ENCODE data around the gene FCRL1. TPM values are rescaled to one million over a fixed set of nuclear protein-coding genes. Genes with fewer than 3 reads are reported as not detected.

Gene FCRL1
- total RNA-seq: not detected

- no peak for DNase-seq (ENCODE audit: low spot score)
These were observed at the start of gene FCRL1 for GRCh38 chr1:157819896-157820295. TSS of gene FCRL1 (minus strand) at chr1:157820120. CDS start at chr1:157820037, 83 bp downstream.

- DNase-seq (ENCODE audit: low spot score): no peak
These were observed 48.7 kb upstream of the FCRL1 start for GRCh38 chr1:157868654-157869053.

GRCh38 chr1:157862114-157863070 lies 42.5 kb upstream of the FCRL1 start:
- no peak for DNase-seq (ENCODE audit: low spot score)

- no peak for DNase-seq (ENCODE audit: low spot score)
These were observed 36.6 kb upstream of the FCRL1 start for GRCh38 chr1:157856538-157856937.

DNA sequence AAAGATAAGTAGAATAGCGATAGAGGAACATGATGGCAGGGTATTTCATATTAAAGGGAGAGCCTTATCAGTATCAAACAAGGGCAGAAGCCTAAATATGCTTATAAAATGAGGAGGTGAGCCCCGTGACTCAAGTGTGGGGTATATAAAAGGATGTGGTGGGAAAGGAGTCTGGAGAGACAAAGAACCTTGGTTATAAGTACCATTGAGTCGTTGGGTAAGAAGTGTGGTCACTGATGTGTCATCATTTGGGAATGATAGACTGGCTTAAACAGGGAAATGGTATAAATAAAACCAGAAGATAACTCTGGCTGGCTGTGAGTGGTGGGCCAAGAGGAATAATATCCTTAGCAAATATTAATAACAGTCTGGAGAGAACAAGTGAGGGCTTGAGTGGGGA lies 32.6 kb upstream of the FCRL1 start:
- no peak for DNase-seq (ENCODE audit: low spot score)

DNA sequence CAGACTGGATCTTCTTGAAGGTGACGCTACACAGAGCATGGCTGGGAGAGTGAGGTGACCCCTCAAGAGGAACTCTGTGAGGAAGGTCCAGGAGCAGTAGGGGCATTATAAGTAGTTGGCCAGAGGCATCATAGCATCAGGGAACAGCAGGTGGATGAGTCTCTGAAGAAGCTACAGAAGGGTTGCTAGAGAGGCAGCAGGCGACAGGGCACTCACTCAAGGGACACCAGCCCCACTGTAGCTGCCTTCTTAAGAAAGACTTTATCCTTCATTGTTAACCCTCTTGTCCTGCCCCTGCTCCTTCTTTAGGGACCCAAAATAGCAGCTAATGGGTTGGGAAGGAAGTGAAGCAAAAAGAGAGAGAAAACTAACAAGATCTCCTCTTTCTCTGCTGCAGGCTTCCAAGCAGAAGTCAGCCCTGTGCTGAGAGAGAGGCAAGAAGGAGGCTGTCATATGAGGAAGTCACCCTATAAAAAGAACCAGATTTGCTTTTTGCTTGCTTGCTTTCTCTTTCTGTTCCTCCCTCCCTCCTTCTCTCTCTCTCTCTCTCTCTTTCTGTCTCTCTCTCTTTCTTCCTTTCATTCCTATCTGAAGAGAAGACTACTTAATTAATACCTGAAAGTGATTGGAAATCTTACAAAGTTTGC lies 29.4 kb upstream of the FCRL1 start:
- no peak for DNase-seq (ENCODE audit: low spot score)

DNA sequence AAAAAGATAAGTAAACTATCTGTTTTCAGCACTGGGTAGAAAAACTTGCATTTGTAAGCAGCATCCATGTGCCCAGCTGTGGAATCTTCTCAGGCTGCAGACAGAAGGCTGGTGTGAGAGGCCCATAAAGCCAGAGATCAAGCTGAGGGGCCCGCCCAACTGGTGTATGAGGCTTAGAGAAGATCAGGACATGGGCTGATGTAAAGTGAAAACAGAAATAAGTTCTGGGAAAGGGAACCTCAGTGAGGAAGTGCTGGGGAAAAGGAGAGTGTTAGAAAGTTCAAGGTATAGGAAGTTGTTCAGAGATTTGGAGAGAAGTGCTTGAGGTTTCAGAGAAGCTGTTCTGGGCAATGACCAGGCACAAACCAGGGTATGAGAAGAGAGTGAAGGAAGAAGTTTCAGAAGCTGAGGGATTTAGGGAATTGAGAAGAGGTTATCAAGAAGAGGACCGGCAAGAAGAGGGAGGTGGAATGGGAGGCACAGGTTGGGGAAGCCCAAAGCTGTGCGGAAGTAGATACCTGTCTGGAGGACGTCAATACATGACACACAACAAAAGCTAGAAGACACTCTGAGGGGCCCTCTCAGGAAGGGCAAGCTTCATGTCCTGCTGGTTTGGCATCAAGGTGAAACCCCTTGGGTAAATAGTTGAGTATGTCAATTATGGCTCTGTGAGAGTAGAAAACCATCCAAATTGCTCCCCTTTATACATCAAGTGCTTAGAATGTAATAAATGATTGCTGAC lies 24.3 kb upstream of the FCRL1 start:
- no peak for DNase-seq (ENCODE audit: low spot score)

GRCh38 chr1:157842939-157843338 lies 23.0 kb upstream of the FCRL1 start:
- no peak for DNase-seq (ENCODE audit: low spot score)

DNA sequence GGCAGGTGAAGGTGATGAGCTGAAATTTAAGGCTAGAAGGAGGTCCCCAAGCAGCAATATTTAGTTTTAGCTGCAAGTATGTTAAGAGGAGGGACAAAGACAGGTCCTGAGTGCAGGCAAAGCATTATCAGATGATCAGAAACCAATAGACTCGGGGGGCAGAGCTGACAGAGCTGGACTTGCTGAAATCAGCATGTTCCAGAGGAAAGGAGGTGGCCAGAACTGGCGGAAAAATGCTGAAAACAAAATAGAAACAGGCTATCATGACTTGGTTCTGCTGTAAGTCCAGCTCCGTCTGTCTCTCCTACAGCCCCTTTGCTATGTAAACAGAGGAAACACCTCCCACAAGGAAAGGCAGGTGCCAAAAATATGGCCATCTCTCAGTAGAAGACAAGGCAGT lies 21.8 kb upstream of the FCRL1 start, which contains the start of gene CD5L:
CD5L (minus strand) TSS at position 101 of the 400 bp plus-strand sequence. CDS start 107 bp downstream, outside the sequence.
- DNase-seq (ENCODE audit: low spot score): no peak

DNA sequence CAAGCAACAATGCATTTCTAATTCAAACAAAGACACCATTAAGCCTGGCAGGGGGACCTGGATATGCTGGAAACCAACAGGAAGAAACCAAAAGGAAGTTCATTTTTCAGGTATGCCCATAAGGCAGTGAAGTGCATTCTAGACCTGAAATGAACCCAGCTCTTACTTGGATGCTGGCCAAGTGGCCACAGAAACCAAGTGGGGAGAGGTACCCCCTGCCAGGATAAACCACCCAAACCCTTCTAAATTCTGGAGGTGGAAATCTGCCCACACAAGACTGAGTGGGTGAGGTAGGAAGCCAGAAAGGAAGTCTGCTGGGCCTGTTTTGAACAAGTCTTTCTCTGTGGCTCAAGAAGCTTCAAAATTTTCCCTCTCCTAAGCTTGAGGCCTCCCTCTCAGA lies 19.0 kb upstream of the FCRL1 start:
- no peak for DNase-seq (ENCODE audit: low spot score)

DNA sequence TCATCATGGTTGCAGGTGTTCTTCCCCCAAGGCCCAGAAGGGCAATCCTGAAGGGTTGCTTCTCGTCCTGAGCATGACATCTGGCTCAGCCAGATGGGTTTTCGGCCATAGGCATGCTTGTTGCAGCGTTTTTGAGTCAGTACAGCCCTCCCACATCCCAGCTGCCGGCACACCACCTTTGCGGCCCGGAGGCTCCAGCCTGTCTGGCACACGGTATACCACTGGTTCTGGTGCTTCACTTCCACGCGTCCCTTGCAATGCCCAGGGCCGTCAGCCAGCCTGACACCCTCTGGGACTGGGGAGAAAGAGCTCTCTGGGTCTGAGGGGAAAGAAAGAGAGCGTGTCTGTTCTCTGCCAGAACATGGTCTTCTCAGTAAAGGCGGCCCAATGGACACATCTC lies 14.5 kb upstream of the FCRL1 start:
- no peak for DNase-seq (ENCODE audit: low spot score)

DNA sequence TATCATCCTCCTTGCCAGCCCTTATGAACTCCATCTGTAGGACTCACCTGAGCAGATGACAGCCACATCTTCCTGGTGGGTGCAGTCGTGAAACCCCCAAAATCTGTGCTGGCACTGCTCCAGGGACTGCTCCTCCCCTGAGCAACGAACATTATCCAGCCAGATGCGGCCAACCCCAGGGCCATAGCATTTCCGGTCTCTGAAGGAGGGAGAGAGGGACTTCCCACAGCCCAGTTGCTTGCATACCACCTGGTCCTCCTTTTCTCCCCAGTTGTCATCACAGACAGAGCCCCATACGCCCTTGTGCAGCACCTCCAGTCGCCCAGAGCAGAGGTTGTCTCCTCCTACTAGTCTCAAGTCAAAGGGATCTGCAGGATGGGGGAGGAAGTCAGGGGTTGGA lies 13.2 kb upstream of the FCRL1 start:
- no peak for DNase-seq (ENCODE audit: low spot score)

GRCh38 chr1:157831968-157832626 lies 12.2 kb upstream of the FCRL1 start:
- no peak for DNase-seq (ENCODE audit: low spot score)

DNA sequence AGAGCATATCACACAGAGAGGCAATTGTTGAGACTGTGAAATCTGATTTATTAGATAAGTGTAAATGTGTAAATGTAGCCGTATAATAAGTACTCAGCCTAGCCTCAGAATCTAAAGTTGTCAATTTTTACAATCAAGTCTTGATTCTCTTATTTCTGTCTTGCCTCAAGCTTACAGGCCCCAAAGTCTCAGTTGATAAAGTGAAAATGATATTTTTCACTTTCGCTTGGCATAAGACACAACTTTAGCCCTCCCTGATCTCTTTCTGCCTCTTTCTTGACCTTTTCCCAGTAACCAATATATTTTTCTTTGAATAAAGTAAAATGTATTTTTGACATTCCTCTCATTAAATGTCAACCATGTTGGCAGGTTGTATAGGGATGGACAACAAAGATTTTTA lies 11.0 kb upstream of the FCRL1 start:
- no peak for DNase-seq (ENCODE audit: low spot score)

- no peak for DNase-seq (ENCODE audit: low spot score)
These were observed 9.8 kb upstream of the FCRL1 start for GRCh38 chr1:157829711-157830110.

DNA sequence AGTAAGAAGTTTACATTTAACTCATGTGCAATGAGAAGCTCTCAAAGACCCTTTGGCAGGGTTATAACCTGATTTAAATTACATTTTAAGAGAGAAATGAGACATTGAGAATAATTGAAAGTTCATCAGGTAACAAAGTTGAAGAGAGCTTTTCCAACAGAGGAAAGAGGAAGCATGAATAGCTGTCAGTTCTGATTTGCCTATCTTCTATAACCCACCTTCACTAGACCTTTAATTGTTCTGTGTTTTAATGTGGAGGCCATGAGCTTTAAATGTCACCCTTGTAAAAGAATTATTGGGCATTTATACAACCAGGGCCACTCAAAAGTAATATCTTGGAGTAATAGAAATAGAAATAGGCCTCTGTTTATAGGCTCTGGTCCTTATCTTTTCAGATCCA lies 9.3 kb upstream of the FCRL1 start:
- no peak for DNase-seq (ENCODE audit: low spot score)

DNA sequence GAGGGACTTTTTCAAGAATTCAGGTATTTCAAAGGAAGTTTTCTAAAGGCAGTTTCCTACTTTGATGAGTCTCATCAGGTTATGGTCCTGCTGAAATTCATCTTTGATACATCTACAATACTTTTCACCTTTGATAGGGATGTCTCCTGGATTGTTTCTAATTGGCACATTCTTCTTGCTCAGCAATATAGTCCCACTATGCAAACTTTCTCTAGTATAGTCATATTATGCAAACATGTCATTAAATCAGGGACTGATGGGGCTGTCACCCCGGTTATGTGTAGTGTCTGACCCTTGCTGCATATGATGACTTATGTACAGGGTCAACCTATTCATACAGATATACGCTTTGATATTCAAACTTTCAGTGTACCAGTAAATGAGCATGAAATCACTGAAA lies 379 bp upstream of the FCRL1 start:
- DNase-seq (ENCODE audit: low spot score): no peak

GRCh38 chr1:157819215-157819614 lies 705 bp downstream of the FCRL1 start:
- no peak for DNase-seq (ENCODE audit: low spot score)

DNA sequence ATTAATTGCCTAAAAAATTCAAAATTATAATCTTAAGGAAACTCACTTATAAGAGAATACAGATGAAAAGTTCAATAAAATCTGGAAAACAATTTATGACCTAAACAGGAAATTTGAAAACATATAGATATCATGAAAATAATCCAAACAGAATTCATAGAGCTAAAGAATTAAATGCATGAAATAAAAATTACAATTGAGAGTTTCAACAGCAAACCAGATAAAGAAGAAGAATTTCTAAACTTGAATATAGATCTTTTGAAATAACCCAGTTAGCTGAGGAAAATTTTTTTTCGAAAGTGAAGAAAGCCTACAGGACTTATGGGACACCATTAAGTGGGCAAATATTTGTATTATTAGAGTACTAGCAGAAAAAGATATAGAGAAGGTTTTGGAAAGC lies 6.7 kb downstream of the FCRL1 start:
- DNase-seq (ENCODE audit: low spot score): no peak

DNA sequence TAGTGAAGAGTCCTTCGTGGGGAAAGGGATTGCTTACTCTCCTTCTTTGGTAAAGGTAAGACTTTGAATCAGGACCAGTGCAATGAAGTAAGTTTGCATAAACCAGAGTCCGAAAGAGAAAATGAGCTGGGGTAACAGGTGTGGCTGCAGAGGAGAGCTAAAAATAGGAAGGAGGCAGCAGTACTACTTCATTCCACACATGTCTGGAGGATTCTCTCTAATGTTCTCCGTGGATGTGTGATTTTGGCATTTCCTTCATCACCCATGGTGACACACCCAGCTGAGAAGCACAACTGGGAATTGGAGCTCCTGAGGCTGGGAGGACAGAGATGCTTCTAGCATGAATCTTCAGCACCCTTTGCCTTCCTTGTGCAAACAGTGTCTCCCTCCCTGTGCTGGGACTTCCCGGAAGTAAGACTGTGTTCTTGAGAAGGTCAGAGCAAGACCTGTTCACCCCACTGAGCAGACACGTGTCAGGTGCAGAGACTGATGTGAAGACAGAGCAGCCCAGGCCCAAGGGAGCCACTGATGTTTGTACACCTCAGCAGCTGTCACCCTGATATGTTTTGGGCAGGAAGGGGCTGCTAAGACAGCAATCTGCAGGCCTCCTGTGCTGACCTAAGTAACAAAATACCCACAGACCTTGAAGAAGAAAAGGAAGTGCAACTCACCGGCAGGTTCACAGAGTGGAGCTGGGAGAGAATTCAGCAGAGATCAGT lies 13.3 kb downstream of the FCRL1 start:
- no peak for DNase-seq (ENCODE audit: low spot score)

- no peak for DNase-seq (ENCODE audit: low spot score)
These were observed 16.1 kb downstream of the FCRL1 start for GRCh38 chr1:157803851-157804250.

Data from mucosa of gallbladder (tissue), 1 donor.